ENCODE measurements around the gene VPS41. TPM values are rescaled to one million over a fixed set of nuclear protein-coding genes. Genes with fewer than 3 reads are reported as not detected.

The VPS41 gene
- polyA plus RNA-seq, 3 donors, result 12.7 to 62.2 (median 56.7) TPM

GRCh38 chr7:38679419-38679818, 229.6 kb downstream of the VPS41 start:
- H3K79me2 ChIP-seq (ENCODE audit: insufficient read depth, low read length), result no peaks in the 10 kb centered on the region
- peaks cover 17 to 28% of the 10 kb centered on the region in 2 donors for H3K4me1 ChIP-seq (ENCODE audit: control insufficient read depth in 1 of 2, insufficient read depth in 2 of 2, low read length in 2 of 2)
- no peaks in the 10 kb centered on the region for H3K36me3 ChIP-seq (replicated peaks in 1 of 2; ENCODE audit: control insufficient read depth in 1 of 2, insufficient read depth in 2 of 2, low read length in 2 of 2)
- DNase-seq, result peak; percentile 20 to 47 (median 23)
- Mint-ChIP-seq H3K4me3 (no peak overlapping the region), H3K4me1 (peaks cover 35% of the 10 kb centered on the region), H3K9me3 (peaks cover 0 to 3% (median 2%) of the 10 kb centered on the region in 7 donors), H3K36me3 (peaks cover 0 to 3% of the 10 kb centered on the region in 2 donors), H3K27ac (peak overlapping the region in 5 of 7 donors; percentile 2 to 82 (median 73)), H3K27me3 (ENCODE audit: low read depth in 3 of 3) (peaks cover 0 to 4% (median 0%) of the 10 kb centered on the region in 3 donors)
- no peak overlapping the region for H3K4me3 ChIP-seq (replicated peaks in 1 of 3; ENCODE audit: low read depth in 2 of 3, low read length in 3 of 3)
- TF ChIP-seq, protein P1, sequence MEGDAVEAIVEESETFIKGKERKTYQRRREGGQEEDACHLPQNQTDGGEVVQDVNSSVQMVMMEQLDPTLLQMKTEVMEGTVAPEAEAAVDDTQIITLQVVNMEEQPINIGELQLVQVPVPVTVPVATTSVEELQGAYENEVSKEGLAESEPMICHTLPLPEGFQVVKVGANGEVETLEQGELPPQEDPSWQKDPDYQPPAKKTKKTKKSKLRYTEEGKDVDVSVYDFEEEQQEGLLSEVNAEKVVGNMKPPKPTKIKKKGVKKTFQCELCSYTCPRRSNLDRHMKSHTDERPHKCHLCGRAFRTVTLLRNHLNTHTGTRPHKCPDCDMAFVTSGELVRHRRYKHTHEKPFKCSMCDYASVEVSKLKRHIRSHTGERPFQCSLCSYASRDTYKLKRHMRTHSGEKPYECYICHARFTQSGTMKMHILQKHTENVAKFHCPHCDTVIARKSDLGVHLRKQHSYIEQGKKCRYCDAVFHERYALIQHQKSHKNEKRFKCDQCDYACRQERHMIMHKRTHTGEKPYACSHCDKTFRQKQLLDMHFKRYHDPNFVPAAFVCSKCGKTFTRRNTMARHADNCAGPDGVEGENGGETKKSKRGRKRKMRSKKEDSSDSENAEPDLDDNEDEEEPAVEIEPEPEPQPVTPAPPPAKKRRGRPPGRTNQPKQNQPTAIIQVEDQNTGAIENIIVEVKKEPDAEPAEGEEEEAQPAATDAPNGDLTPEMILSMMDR (IDR thresholded peaks at IDR 0.05), result no peak
- no peak overlapping the region for H3K27ac ChIP-seq (ENCODE audit: low read depth in 1 of 2, low read length in 2 of 2)
- H3K27me3 ChIP-seq (ENCODE audit: control insufficient read depth in 2 of 2, insufficient read depth in 2 of 2, low read length in 2 of 2), result no peaks in the 10 kb centered on the region
- no peak overlapping the region for H3K4me2 ChIP-seq (replicated peaks; ENCODE audit: extremely low read depth, low read length, poor library complexity, severe bottlenecking)
- WGBS (ENCODE audit: insufficient coverage), result no CpG with 5 or more reads among the region's 3 CpGs
- no peak overlapping the region for H3K9ac ChIP-seq (ENCODE audit: insufficient read depth, low read length, poor library complexity, severe bottlenecking)
- H3K9me3 ChIP-seq (replicated peaks in 1 of 2; ENCODE audit: control insufficient read depth in 1 of 2, insufficient read depth in 1 of 2, low read length in 2 of 2), result no peaks in the 10 kb centered on the region
- no peaks in the 10 kb centered on the region for H4K20me1 ChIP-seq (ENCODE audit: insufficient read depth, low read length)
- no peak overlapping the region for H2AFZ ChIP-seq (ENCODE audit: insufficient read depth, low read depth, low read length, poor library complexity, severe bottlenecking)
- intact Hi-C loops (cut with micrococcal nuclease), result no loop called here

DNA sequence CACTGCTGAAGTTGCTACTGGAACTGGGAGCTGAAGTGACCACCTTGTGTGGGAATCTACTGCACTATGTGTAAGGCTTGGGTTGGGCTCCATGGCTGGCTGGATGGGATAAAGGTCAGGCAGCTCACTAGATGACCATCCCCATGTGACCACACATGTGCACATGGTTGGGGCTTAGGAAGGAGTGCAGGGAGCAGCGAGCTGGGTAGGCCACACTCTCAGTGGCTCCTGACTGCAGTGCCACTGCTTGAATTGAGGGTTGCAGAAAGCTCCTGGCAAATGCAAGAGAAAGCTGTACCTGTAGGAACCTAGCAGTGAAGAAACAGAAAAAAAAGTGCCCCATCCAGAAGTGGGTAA, 230.3 kb downstream of the VPS41 start:
- H3K9me3 ChIP-seq (replicated peaks in 1 of 2; ENCODE audit: control insufficient read depth in 1 of 2, insufficient read depth in 1 of 2, low read length in 2 of 2), result no peaks in the 10 kb centered on the region
- peak overlapping the region in 1 of 2 donors; percentile 47 for H3K27ac ChIP-seq (ENCODE audit: low read depth in 1 of 2, low read length in 2 of 2)
- peaks cover 0 to 4% (median 0%) of the 10 kb centered on the region in 3 donors for H3K27me3 Mint-ChIP-seq (ENCODE audit: low read depth in 3 of 3)
- H3K4me3 Mint-ChIP-seq, result no peak overlapping the region
- H3K4me3 ChIP-seq (replicated peaks in 1 of 3; ENCODE audit: low read depth in 2 of 3, low read length in 3 of 3), result no peak overlapping the region
- whole genome bisulfite sequencing (ENCODE audit: insufficient coverage), result 100% methylated on average over 1 of the region's 1 CpG
- no peak overlapping the region for H2AFZ ChIP-seq (ENCODE audit: insufficient read depth, low read depth, low read length, poor library complexity, severe bottlenecking)
- no peaks in the 10 kb centered on the region for H3K79me2 ChIP-seq (ENCODE audit: insufficient read depth, low read length)
- peaks cover 0 to 3% of the 10 kb centered on the region in 2 donors for H3K36me3 Mint-ChIP-seq
- H3K27ac Mint-ChIP-seq, result peak overlapping the region in 5 of 7 donors; percentile 38 to 71 (median 66)
- H3K4me1 Mint-ChIP-seq, result peaks cover 42% of the 10 kb centered on the region
- H3K4me1 ChIP-seq (ENCODE audit: control insufficient read depth in 1 of 2, insufficient read depth in 2 of 2, low read length in 2 of 2), result peaks cover 24 to 35% of the 10 kb centered on the region in 2 donors
- intact Hi-C loops (cut with micrococcal nuclease), result no loop called here
- no peak overlapping the region for H3K9ac ChIP-seq (ENCODE audit: insufficient read depth, low read length, poor library complexity, severe bottlenecking)
- no peak for DNase-seq
- H4K20me1 ChIP-seq (ENCODE audit: insufficient read depth, low read length), result no peaks in the 10 kb centered on the region
- TF ChIP-seq, protein P1 (IDR thresholded peaks at IDR 0.05), result no peak
- H3K36me3 ChIP-seq (replicated peaks in 1 of 2; ENCODE audit: control insufficient read depth in 1 of 2, insufficient read depth in 2 of 2, low read length in 2 of 2), result no peaks in the 10 kb centered on the region
- peaks cover 0 to 3% (median 0%) of the 10 kb centered on the region in 7 donors for H3K9me3 Mint-ChIP-seq
- no peaks in the 10 kb centered on the region for H3K27me3 ChIP-seq (ENCODE audit: control insufficient read depth in 2 of 2, insufficient read depth in 2 of 2, low read length in 2 of 2)
- no peak overlapping the region for H3K4me2 ChIP-seq (replicated peaks; ENCODE audit: extremely low read depth, low read length, poor library complexity, severe bottlenecking)

Measured in CD14-positive monocyte (primary cell).